Right forelimb (tissue), 1 donor: Measurements from ENCODE around the gene RETN.

Source experiments
- DNase-seq: peaks from one replicate; pipeline ENCODE4 v3.0.0-alpha.2; 2018

The RETN gene

GRCh38 chr19:7685546-7686445 lies 16.9 kb downstream of the RETN start:
- DNase-seq, result no peak

DNA sequence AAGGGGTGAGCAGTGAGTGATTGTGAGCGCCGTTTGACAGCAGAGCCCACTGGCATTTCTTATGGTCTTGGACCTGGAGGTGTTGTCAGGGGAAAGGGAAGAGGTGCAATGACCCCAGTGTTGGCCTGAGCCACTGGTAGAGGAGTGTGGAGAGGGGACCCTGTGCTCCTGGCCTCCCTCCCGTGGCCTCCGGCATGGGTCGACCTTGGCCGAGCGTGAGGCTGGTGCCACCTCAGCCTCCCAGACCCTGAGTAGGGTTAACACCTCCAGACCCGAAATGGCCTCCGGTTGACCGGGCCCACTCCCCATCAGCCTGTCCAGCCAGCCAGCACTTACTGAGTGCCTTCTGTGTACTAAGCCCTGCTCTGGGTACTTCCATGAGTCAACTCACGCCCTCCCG lies 18.3 kb downstream of the RETN start:
- DNase-seq, result no peak

DNA sequence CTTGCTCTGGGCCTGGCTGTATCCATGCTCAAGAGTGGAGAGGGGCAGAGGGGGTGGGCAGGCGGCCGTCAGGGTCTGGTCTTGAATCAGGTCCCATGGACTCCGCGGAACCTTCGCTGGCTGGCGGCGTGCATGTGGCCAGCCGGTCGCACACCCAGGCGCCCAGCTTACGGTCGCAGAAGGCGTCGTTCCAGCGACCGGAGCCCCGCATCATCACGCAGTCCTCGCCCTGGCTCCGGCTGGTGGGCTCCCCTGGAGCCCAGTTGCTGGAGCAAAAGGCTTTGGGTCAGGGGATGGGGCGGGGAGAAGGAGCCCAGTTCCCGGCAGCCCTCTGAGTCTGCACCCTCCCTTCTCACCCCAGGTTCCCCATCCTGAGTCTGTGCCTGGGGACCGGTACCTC lies 20.3 kb downstream of the RETN start:
- DNase-seq, result no peak

DNA sequence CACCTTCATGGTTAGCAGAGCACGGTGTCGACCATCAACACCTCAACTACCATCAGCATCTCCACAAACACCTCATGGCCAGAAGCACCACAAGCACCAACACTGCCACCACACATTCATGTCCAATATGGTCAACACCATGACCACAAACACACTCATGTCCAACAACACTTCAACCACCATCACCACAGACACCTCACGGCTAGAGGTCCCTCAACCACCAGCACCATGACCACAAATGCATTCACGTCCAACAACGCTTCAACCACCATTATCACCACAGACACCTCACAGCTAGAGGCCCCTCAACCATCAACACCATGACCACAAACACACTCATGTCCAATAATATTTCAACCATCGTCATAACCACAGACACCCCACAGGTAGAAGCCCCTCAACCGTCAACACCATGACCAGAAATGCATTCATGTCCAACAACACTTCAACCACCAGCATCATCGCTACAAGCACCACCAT lies 22.0 kb downstream of the RETN start:
- no peak for DNase-seq

- DNase-seq, result no peak
Observed at GRCh38 chr19:7691497-7691896, 22.6 kb downstream of the RETN start.

DNA sequence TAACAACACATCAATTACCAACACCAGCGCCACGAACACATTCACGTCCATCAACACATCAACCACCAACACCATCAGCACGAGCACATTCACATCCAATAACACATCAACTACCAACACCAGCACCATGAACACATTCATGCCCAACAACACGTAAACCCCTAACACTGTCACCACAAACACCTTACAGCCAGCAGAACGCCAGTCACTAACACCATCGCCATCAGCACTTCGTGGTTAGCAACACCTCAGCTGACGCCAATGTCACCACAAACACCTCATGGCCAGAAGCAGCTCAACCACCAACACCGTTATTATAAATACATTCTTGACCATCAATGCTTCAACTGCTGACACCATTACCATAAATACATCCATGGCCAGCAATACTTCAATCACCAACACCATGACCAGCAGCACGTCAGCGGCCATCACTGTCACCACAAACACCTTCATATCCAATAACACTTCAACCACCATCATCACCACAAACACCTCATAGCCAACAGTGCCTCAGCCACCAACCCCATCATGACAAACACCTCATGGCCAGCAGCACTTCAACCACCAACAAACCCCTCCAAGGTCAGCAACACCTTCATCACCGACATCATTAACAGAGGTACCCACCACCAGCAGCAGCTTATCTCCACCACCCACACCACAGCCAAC lies 23.7 kb downstream of the RETN start:
- no peak for DNase-seq

- DNase-seq, result no peak
Observed at GRCh38 chr19:7694499-7694898, 25.6 kb downstream of the RETN start.

- no peak for DNase-seq
Observed at GRCh38 chr19:7697721-7698287, 29.0 kb downstream of the RETN start.

DNA sequence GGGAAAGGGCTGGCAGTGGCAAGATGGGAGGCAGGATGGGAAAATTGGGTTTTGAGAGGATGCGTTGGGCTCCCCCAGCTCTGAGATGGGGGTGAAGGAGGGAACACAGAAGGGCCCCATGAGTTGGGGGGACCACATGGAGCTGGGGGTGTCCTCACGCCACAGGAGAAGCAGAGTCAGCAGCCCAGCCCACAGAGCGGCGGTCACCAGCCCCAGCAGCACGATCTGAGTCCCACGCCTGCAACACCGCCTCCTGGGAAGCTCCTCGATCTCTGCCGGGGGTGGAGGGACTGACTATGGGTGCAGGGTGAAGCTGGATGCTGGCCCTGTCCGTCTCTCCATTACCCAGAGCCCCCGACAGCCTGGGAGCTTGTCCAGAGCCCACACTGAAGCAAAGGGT lies 29.7 kb downstream of the RETN start:
- no peak for DNase-seq

GRCh38 chr19:7699003-7699402 lies 30.2 kb downstream of the RETN start:
- DNase-seq, result no peak

- no peak for DNase-seq
Observed at GRCh38 chr19:7699417-7700401, 30.9 kb downstream of the RETN start.

DNA sequence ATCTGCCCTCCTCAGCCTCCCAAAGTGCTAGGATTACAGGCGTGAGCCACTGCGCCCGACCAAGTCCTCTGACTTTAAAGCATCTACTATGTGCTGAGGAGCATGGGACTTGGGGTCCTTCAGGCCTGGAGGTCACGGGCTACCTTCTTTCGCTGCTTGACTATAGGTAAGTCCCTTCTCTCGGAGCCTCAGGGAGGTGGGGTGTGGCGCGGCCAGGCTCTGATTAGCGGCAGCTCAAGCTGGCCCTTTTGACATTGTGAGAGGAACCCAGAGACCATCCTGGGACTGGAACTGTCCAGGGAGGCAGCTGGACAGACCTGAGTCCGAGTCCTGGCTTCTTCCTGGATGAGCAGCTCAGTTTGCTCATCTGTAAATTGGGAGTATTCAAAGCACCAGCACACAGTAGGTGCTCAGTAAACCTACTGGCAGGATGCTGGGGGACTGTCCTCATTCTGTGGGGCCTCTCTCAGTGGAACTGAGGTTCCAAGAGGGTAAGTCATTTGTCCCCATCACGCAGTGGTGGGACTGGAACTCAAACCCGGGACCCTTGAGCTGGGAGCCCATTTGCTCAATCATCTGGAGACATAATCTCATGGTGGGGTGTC lies 32.3 kb downstream of the RETN start:
- no peak for DNase-seq

DNA sequence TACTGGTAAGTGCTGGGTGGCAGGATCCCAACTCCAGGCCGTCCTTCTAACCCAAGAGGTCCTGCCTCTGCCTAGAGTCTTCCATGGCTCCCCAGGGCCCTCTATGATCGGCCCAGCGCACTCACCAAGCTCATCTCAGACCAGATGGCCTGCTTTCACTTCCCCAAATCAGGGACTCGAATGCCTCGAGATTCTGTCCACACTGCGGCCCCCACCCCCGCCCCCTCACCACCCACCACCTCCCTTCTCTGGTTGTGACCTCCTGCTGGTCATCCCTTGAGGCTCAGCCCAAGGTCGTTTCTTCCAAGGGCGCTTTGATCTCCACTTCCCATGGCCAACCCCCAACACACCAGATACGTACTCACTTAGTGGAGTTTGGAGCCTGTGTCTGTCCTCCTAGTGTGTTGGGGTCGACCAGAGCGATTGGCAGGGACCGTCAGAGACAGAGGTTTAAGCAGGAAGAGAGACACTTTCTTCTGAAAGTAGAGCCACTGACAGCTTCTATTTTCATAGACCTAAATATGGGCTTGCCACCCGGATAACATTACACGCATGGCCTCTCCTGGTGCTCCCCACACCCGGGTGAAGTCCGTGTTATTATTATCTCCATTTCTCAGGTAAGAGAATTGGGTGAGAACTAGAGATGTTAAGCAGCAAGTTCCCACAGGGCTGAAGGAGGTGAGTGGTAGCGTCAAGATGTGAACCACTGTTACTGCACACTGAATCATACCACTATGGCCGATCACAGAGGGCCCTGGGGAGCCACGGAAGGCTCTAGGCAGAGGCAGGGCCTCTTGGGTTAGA lies 33.0 kb downstream of the RETN start, which contains the start of gene FCER2:
TSS of gene FCER2 (minus strand) at position 478 of the 804 bp plus-strand sequence. CDS start 2,371 bp downstream, outside the sequence.
- no peak for DNase-seq

- no peak for DNase-seq
Observed at GRCh38 chr19:7703332-7703731, 34.5 kb downstream of the RETN start.

DNA sequence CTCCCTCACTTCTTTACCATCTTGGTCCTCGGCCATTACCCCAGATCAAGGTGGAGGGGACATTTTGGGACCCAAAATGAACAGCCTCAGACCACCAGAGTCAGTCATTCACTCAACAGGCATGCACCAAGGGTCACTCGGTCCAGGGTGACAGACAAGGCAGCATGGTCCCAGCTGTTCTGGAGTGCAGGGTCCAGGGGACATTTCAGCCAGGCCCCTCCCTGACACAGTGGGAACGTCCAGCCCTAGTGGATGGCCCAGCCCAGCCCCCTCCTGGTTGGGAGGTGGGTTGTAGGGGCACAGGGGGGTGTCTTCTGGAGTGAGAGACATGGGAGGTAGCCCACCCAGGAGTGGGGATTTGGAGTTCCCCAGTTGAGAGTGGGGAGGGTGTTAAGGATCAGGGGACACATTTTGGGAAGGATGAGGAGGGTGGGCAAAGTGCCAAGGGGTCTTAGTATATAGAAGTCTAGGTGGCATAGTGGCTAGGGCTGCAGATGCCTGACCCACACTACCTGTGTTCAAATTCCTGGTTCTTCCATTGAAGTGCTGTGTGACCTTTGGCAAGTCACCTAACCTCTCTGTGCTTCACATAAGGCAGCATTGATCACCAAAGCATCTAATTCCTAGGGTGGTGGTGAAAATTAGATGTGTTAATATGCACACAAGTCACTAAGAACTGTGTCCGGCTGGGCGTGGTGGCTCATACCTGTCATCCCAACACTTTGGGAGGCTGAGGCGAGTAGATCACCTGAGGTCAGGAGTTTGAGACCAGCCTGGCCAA lies 35.6 kb downstream of the RETN start:
- no peak for DNase-seq

GRCh38 chr19:7705387-7706187 lies 36.7 kb downstream of the RETN start:
- DNase-seq, result no peak

DNA sequence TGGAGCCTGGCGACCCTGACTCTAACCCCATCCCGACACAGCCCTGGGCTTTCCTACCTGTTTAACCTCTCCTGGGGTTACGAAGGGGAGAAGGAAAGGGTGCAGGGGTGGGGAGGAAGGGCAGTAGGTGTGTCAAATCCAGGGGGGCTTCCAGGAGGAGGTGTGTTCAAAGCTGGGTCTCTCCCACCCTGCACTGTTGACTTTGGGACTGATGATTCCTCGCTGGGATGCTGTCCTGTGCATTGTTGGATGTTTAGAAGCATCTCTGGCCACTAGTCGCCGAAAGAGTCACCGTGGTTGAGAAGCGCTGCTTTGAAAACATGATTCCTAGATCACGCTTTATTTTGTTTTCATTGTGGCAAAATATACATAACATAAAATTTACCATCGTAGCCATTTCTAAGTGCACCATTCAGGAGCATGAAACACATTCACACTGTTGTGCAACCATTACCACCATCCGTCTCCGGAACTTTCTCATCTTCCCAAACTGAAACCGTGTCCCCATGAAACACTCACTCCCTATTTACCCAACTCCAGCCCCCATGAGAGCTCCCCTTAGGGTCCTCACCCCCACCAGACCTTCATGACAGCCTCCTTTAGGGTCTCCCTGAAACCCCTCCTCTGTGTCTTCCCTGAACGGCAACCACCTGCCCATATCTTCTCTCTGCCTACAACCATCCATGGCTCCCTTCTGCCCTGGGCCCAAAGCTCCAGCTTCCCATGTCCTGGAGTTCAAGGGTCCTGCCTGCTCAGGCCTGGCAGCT lies 37.5 kb downstream of the RETN start:
- DNase-seq, result no peak

DNA sequence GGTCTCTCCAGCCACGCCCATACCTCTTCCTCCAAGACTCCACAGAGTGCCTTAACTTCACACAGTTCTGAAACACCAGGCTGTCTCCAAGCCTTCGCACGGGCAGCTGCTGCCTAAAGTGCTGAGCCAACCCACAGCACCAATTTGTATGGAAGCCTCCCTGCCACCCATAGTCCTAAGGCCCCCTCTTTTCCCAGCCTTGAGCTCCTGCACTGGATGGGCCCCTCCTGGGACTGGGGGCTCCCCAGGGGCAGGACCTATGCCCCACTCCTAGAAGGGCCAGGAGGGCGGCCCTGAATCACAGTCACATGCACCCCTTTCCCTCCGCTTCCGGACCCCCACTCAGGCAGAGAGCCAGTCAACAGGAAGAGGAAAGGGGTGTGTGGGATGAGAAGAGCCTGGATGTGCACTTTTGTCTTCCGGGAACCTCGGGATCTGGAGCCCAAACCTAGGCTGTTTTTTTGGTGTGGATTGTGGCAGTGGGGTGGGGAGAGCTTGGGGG lies 38.2 kb downstream of the RETN start:
- DNase-seq, result no peak
